GM12878 (cell line): ENCODE measurements around the gene LRRC3C. TPM values are rescaled to one million over a fixed set of nuclear protein-coding genes. Genes with fewer than 3 reads are reported as not detected.

Experiments
- ATAC-seq: fragments of 200-7000 bp; cut with Tn5 transposase; 3 replicates; pipeline ENCODE4 v1.9.1; 2020; ENCODE audit warnings: mild to moderate bottlenecking, moderate library complexity
- BruUV-seq: library from RNA; stranded (reverse); fragments of 400-500 nt; replicated peaks from 2 replicates; lab custom pipeline; 2021; lab: Mats Ljungman, UMichigan
- CTCF ChIA-PET: fragments of 300-600 bp; sonication (Branson Sonifier 250); formaldehyde crosslinking; extraction: SDS; loops from one replicate; lab custom pipeline; 2021; ENCODE audit warnings: inconsistent platforms; lab: Yijun Ruan, JAX
- POLR2A ChIA-PET: fragments of 350-600 bp; formaldehyde crosslinking; extraction: SDS; loops from one replicate; lab custom pipeline; 2021; ENCODE audit warnings: inconsistent platforms; lab: Charles Lee
- RAD21 ChIA-PET: fragments of 300-600 bp; sonication (Branson Sonifier 250); formaldehyde crosslinking; loops from one replicate; lab custom pipeline; 2023; ENCODE audit warnings: antibody characterized with exemption; ENCODE audit not compliant: unreplicated experiment; lab: Charles Lee
- SMC1A ChIA-PET: fragments of 300-600 bp; sonication (Branson Sonifier 250); formaldehyde crosslinking; loops from one replicate; lab custom pipeline; 2023; ENCODE audit not compliant: unreplicated experiment, uncharacterized antibody; lab: Charles Lee
- DNase-seq: peaks from one replicate; pipeline ENCODE4 v3.0.0-alpha.2; 2011; ENCODE audit warnings: low read depth, low spot score
- FAIRE-seq: peaks from 3 replicates; lab custom pipeline; 2011; peaks lifted over from hg19 to GRCh38; lab: Jason Lieb, UNC
- H2AFZ ChIP-seq: 2 replicates; pipeline ENCODE4 v1.6.0; 2011; ENCODE audit warnings: low read depth, low read length, control low read depth; ENCODE audit not compliant: control insufficient read depth
- H3K27ac ChIP-seq: 2 replicates; pipeline ENCODE4 v1.5.1; 2011; ENCODE audit warnings: control low read depth; ENCODE audit not compliant: control insufficient read depth, insufficient read depth
- H3K27me3 ChIP-seq, 2 experiments: replicated peaks in 1 of 2; 2 replicates each; pipeline versions ENCODE4 v1.6.0 to v1.6.1; 2011; ENCODE audit warnings: low read length in 1 of 2; ENCODE audit not compliant: control insufficient read depth in 2 of 2, insufficient read depth in 2 of 2
- H3K36me3 ChIP-seq, 2 experiments: 2 replicates each; pipeline ENCODE4 v1.5.1; 2011; ENCODE audit warnings: low read length in 1 of 2; ENCODE audit not compliant: control insufficient read depth in 2 of 2, insufficient read depth in 2 of 2
- H3K4me1 ChIP-seq: 2 replicates; pipeline ENCODE4 v1.6.1; 2011; ENCODE audit warnings: mild to moderate bottlenecking, low read length, moderate library complexity, mixed read lengths; ENCODE audit not compliant: control insufficient read depth, insufficient read depth
- H3K4me2 ChIP-seq: 2 replicates; pipeline ENCODE4 v1.6.0; 2011; ENCODE audit warnings: control low read depth; ENCODE audit not compliant: control insufficient read depth, insufficient read depth
- H3K4me3 ChIP-seq: fragments of 200-600 bp; sonication (generic); 2 replicates; pipeline ENCODE4 v1.5.1; 2016
- H3K79me2 ChIP-seq: 2 replicates; pipeline ENCODE4 v1.6.0; 2011; ENCODE audit warnings: low read length; ENCODE audit not compliant: control insufficient read depth, insufficient read depth
- H3K9ac ChIP-seq: 2 replicates; pipeline ENCODE4 v1.8.0; 2011; ENCODE audit warnings: low read length, control low read depth, mixed read lengths; ENCODE audit not compliant: control insufficient read depth, insufficient read depth
- H3K9me3 ChIP-seq: replicated peaks from 3 replicates; pipeline ENCODE4 v1.5.1; 2011; ENCODE audit warnings: mild to moderate bottlenecking, low read length; ENCODE audit not compliant: control insufficient read depth, insufficient read depth
- H4K20me1 ChIP-seq: 2 replicates; pipeline ENCODE4 v1.6.0; 2011; ENCODE audit not compliant: control insufficient read depth, insufficient read depth
- BMI1 ChIP-seq: fragments of 450-650 bp; IDR thresholded peaks from 2 replicates; pipeline ENCODE4 v1.6.1; 2016; ENCODE audit warnings: mild to moderate bottlenecking, moderate library complexity, borderline replicate concordance
- E2F8 ChIP-seq: fragments of 450-650 bp; IDR thresholded peaks from 2 replicates; pipeline ENCODE4 v1.6.1; 2018; ENCODE audit warnings: mild to moderate bottlenecking, low read depth, moderate library complexity; ENCODE audit not compliant: partially characterized antibody
- ETV6 ChIP-seq, 2 experiments: fragments of 450-650 bp in 1 of 2; IDR thresholded peaks in 1 of 2; conservative IDR thresholded peaks in 1 of 2; 2 replicates each; pipeline ENCODE4 v1.6.1; 2014; ENCODE audit warnings: antibody characterized with exemption in 1 of 2, borderline replicate concordance in 1 of 2, low read depth in 1 of 2, mild to moderate bottlenecking in 1 of 2, moderate library complexity in 1 of 2
- HCFC1 ChIP-seq: fragments of 150-350 bp; IDR thresholded peaks from 2 replicates; pipeline ENCODE4 v1.6.1; 2014; ENCODE audit warnings: low read length
- IKZF2 ChIP-seq, 2 experiments: fragments of 450-650 bp; IDR thresholded peaks; 2 replicates each; pipeline ENCODE4 v1.6.1; 2017; ENCODE audit warnings: mild to moderate bottlenecking in 2 of 2, moderate library complexity in 2 of 2
- JUND ChIP-seq: IDR thresholded peaks from 2 replicates; pipeline ENCODE4 v1.6.1; 2012; ENCODE audit warnings: low read depth, mild to moderate bottlenecking, low read length, improper control_type of control experiment, moderate library complexity
- MLLT1 ChIP-seq: fragments of 450-650 bp; IDR thresholded peaks from 2 replicates; pipeline ENCODE4 v1.6.1; 2016; ENCODE audit warnings: mild to moderate bottlenecking
- RBBP5 ChIP-seq: fragments of 200-600 bp; sonication (generic); conservative IDR thresholded peaks from 2 replicates; pipeline ENCODE4 v1.6.1; 2016
- TAF1 ChIP-seq: IDR thresholded peaks from 2 replicates; pipeline ENCODE4 v1.6.1; 2011; ENCODE audit warnings: mild to moderate bottlenecking, low read depth, low read length, borderline replicate concordance
- ZBTB40 ChIP-seq: fragments of 450-650 bp; IDR thresholded peaks from 2 replicates; pipeline ENCODE4 v1.6.1; 2016; ENCODE audit warnings: mild to moderate bottlenecking, moderate library complexity, borderline replicate concordance
- WGBS: methylation state at CpG from one replicate; pipeline ENCODE4 v1.1.6; 2016; ENCODE audit warnings: low lambda C conversion rate; ENCODE audit not compliant: insufficient replicate concordance, insufficient coverage; ENCODE audit errors: missing lambda C conversion rate; 5-methylcytosine and 5-hydroxymethylcytosine counted together
- in situ Hi-C: fragments of 300-500 bp; cut with MboI; formaldehyde crosslinking; loops from 9 replicates; pipeline ENCODE4 v1.14.3; 2018; ENCODE audit warnings: mixed read lengths
- intact Hi-C: fragments of 100-400 bp; cut with micrococcal nuclease; formaldehyde crosslinking; loops from one replicate; pipeline ENCODE4 v1.14.2; 2022; ENCODE audit not compliant: unreplicated experiment
- polyA plus RNA-seq, 11 experiments: library from polyadenylated mRNA; depleted of rRNA in 4 of 11; unstranded in 6 of 11; stranded (reverse) in 5 of 11; fragments of >200 nt; fragmentation: Nextera tagmentation in 4 of 11; fragmentation: Illumina TruSeq in 1 of 11; extraction: Ambion mirVana in 4 of 11; extraction: Trizol in 1 of 11; gene quantifications; 1 replicate in 1 of 11; 2 replicates in 10 of 11; pipeline versions ENCODE4 v1.2.1 to v1.2.3, GENCODE V29; 2011 to 2016; ENCODE audit warnings: inconsistent platforms in 2 of 11, missing spikeins in 2 of 11, low read depth in 1 of 11
- total RNA-seq, 4 experiments: library from RNA; depleted of rRNA in 3 of 4; stranded (reverse); fragments of >200 nt in 3 of 4; fragmentation: Illumina TruSeq in 1 of 4; extraction: Trizol in 1 of 4; gene quantifications; 2 replicates each; pipeline versions ENCODE4 v1.2.1 to v1.2.3, GENCODE V29; 2013 to 2021

The LRRC3C gene
- total and polyA plus RNA-seq, 10 of the 15 experiments (the other 5 are each of a cell fraction or from before 2014, with no cell fraction given): not detected

GRCh38 chr17:39968761-39969160 is 41.2 kb downstream of the LRRC3C start:
- Histone ChIP-seq H2AFZ (no peak overlapping the region), H3K9me3 (no peaks in the 10 kb centered on the region), H3K79me2 (no peaks in the 10 kb centered on the region), H3K36me3 (no peaks in the 10 kb centered on the region), H3K4me3 (no peak overlapping the region), H4K20me1 (no peaks in the 10 kb centered on the region), H3K9ac (no peak overlapping the region), H3K4me2 (no peak overlapping the region), H3K27ac (no peak overlapping the region), H3K4me1 (no peaks in the 10 kb centered on the region), H3K27me3 (peaks cover 0 to 4% of the 10 kb centered on the region in 2 experiments; a peak in 2 of 4 replicates)
- in situ Hi-C loops: no loop called here
- SMC1A ChIA-PET: interaction anchor here (0.8 kb wide), 1 partner anchor 12 kb away, joined by 3 read pairs; no protein-coding TSS in a partner anchor
- CTCF ChIA-PET: interaction anchor here (0.6 to 2.0 kb wide), 5 partner anchors 11 to 1698 kb away, joined by 3 to 9 read pairs (median 3); partner anchors contain the start of gene PSMD3
- FAIRE-seq: no peak
- intact Hi-C loops: no loop called here
- no peak for DNase-seq
- WGBS: 37% methylated on average over 2 of the region's 2 CpGs
- no peak for ATAC-seq
- POLR2A ChIA-PET: interaction anchor here (0.9 to 1.1 kb wide), 3 partner anchors 9 to 43 kb away, joined by 3 to 5 read pairs (median 4); no protein-coding TSS in a partner anchor
- RAD21 ChIA-PET: interaction anchor here (1.2 kb wide), 1 partner anchor 8 kb away, joined by 3 read pairs; no protein-coding TSS in a partner anchor
- BruUV-seq: no TSS peak
- TF ChIP-seq TAF1 (no peak), ETV6 (conservative IDR thresholded peaks at IDR 0.05 in 1 of 2, IDR thresholded peaks at IDR 0.05 in 1 of 2; ENCODE audit: borderline replicate concordance in 1 of 2, low read depth in 1 of 2) (no peak), JUND (no peak), ZBTB40 (no peak), E2F8 (no peak), RBBP5 (no peak), IKZF2 (IDR thresholded peaks at IDR 0.05) (no peak), MLLT1 (no peak), BMI1 (no peak), HCFC1 (no peak)
